Myocyte (in vitro differentiated cells): ENCODE data around the gene MARVELD1. TPM values are rescaled to one million over a fixed set of nuclear protein-coding genes. Genes with fewer than 3 reads are reported as not detected.
A peak's percentile ranks its signal among the peaks of the same experiment; 100 is the strongest.
"Not testable (repeated sequence)": the region's sequence is repeated elsewhere in the genome, so short reads cannot be mapped to it uniquely, and the experiment has no call there.

Source experiments
- DNase-seq: peaks from one replicate; pipeline ENCODE4 v3.0.0-alpha.2; 2012; ENCODE audit warnings: low read depth
- total RNA-seq: library from RNA; depleted of rRNA; stranded (reverse); fragments of >200 nt; gene quantifications from 2 replicates; pipeline ENCODE4 v1.2.3, GENCODE V29; 2014

MARVELD1 gene
- total RNA-seq, 1 donor from 2014 or later: 37.2 TPM

DNA sequence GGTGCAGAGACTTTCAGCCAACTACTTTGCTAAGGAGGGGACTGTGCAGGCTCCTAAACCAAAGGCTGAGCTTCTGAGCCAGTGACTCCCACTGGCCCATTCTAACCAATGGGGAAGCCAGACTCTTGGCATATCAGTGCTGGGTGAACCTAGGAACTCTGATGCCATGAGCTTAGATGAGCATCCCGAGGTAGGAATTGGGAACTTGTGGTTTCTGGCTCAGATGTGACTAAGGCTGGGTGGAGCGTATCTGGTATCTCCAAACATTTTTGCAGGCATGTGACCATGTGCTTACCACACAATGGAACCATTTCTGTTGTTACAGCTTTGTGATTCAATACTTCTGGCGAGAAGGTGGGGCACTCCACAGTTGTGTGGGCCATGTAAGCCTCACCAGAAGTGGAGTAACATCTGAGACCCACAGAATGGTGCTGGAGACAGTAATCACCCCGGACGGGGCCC is 23.9 kb upstream of the MARVELD1 start:
- peak; percentile 99 for DNase-seq

DNA sequence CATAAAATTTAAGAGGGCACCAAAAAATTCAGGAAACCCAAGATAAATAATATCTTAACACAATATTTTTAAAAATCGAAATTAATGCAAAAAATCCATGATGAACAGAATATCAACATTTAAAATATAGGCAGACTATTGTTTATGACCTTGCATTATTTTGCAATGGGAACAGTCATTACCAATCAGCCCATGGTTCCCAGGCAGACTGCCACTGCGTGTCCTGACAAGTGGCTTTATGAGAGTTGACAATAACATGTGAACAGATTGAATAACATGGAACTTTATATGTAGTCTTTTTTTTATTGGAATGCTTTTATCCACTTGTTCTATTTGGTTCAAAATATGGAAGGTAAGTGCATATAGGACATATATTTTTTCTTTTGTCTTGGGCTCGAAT is 23.4 kb upstream of the MARVELD1 start:
- no peak for DNase-seq

DNA sequence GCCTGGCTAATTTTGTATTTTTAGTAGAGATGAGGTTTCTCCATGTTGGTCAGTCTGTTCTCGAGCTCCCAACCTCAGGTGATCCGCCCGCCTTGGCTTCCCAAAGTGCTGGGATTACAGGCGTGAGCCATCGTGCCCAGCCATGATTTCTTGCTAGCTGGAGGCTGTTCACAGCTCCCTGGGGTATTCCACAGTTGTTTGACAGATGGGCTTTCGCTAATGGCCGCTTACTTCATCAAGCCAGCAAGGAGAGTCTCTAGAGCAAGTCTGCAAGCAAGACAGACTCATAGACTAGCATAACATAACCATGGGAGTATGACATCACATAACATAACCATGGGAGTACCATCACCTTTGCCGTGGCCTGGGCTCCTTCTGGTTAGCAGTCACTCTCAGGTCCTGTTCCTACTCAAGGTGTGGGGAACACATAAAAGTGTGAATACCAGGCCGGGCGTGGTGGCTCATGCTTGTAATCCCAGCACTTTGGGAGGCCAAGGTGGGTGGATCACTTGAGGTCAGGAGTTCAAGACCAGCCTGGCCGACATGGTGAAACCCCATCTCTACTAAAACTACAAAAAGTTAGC is 15.4 kb upstream of the MARVELD1 start:
- not testable (repeated sequence) for DNase-seq

DNA sequence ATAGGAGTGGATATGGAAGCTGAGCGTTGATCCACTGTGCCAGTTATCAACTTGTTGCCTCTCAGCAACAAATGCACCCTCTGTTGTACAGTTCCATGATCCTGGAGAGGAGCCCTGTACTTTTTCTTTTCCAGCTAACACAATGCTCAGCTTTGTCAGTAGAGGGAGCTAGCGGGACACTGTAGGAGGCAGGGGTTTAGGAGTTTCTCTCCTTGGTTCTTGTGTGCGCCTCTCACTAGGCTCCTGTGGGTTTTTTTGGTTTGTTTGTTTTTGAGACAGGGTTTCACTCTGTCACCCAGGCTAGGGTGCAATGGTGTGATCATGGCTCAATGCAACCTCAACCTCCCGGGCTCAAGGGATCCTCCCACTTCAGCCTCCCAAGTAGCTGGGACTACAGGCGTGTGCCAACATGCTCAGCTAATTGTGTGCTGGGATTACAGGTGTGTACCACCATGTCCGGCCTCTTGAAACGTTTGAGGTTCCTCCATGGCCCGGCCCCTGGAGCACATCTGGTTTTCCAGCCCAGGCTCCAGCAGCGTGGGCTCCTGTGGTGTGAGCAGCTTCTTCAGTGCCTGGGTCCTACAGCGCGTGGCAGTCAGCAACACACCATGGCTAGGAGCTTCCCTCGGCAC is 12.0 kb upstream of the MARVELD1 start:
- DNase-seq: peak; percentile 86

DNA sequence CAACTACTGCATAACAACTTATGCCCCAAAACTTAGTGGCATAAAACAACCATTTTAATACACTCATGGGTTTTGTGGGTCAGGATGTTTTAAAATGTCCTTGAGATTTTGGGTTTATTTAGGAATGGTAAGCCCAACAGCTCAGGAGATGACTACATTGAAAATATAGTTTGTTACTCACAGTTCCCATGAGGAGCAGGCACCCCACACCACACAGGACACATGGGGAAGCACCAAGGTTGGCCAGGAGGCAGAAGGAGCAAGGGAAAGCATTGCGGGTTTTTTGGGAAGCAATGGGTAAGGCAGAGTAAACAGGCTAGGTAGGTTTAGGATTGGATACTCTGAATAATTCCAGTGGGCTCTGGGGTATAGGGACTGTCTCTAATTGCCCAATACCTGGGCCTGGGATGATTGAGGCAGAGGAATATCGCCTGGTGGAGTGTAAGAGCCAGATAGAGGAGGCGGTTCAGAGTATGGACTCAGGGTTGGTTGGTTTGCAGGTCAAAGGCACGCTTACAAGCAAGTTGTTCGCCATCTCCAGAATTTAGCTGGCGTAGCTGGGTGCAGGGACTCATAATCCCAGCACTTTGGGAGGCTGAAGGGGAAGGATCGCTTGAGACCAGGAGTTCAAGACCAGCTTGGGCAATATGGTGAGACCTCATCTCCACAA is 10.0 kb upstream of the MARVELD1 start:
- DNase-seq: no peak

DNA sequence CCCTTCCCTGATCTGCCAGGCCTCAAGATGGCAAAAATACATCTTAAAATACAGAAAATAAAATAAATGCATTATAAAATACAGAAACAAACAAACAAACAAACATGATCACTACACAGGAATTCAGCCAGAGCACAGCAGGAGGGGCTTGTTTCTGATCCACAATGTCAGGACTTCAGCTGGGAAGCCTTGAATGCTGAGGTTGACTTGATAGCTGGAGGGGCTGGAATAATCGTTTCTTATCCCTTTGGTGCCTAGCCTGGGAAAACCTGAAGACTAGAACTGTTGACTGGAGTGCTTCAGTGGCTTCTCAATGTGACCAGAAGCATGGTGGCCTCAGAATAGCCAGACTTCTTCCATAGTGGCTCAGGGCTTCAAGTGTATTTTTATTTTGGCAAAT is 9.2 kb upstream of the MARVELD1 start:
- DNase-seq: no peak

DNA sequence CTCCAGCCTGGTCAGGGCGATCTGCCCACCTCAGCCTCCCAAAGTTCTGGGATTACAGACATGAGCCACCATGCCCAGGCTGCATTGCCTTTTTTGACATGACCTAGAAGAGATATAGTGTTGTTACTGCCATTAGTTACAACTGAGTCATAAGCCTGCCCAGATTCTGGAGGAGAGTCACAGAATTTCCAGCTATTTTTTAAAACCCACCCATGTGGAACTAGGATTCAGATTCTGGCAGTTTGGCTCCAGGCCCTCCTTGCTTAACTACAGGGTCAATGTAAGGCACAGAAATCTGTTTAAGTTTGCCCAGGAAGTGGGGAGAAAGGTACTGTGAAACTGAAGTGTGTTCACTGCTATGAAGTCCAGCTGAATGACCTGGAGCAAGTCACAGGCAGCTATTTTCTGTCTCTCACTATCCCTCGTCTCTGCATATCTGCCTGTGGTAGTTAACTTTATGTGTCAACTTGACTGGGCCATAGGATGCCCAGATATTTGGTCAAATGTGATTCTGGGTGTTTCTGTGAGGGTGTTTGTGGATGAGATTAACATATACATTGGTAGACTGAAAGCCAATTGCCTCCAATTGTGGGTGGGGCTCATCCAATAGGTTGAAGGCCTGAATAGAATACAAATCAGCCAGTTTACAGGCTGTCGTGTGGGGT is 8.4 kb upstream of the MARVELD1 start:
- DNase-seq: no peak

DNA sequence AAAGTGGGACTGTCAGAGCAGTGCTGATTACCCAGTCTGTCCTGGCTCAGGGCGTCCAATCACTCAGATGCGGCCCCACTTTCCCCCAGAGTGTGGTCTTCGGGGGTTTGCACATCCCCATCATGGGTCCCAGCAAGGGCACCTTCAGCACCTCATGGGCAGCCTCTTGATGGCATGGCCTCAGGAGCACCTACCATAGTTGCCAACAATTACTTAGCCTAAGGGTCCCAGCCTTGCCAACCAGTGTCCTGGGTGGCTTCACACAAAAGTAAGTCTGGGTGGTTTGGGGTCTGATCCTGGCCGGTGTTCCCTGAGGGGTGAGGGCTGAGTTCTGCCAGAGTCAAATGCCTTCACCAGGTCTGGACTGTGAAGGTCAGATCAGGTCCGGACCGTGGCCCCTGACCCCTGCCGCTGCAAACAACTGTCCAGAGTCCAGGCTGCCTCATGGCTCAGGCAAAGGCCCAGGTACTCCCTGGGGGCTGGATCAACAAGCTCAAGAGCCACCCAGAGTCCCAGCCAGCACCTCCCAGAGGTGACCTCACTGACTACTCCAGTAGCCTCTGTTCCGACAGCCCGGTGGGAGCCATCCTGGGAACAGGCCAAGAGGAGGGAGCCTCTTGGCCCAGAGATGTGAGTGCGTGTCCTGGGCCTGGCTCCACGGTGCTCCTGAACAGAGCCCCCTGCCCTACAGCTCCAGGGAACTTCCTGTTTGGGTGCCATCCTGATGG is 6.2 kb upstream of the MARVELD1 start:
- DNase-seq: no peak

DNA sequence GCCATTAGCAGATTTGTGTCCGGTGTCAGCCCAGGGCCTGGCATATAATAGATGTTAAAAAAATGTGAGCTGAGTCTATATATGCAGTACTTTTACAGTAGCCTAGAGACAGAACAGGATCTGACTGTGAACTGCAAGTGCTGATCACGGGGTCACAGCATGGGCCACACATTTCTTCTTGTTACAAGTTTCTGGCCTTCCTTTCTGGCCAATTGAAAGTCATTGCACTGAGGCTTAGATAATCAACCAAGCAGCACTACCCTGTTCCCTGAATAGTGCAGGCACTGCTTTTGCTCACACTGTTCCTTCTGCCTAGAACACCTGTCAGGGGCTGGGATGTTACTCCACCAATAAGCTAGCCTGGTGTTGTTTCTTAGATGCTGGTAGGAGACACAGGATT is 5.4 kb upstream of the MARVELD1 start:
- no peak for DNase-seq

DNA sequence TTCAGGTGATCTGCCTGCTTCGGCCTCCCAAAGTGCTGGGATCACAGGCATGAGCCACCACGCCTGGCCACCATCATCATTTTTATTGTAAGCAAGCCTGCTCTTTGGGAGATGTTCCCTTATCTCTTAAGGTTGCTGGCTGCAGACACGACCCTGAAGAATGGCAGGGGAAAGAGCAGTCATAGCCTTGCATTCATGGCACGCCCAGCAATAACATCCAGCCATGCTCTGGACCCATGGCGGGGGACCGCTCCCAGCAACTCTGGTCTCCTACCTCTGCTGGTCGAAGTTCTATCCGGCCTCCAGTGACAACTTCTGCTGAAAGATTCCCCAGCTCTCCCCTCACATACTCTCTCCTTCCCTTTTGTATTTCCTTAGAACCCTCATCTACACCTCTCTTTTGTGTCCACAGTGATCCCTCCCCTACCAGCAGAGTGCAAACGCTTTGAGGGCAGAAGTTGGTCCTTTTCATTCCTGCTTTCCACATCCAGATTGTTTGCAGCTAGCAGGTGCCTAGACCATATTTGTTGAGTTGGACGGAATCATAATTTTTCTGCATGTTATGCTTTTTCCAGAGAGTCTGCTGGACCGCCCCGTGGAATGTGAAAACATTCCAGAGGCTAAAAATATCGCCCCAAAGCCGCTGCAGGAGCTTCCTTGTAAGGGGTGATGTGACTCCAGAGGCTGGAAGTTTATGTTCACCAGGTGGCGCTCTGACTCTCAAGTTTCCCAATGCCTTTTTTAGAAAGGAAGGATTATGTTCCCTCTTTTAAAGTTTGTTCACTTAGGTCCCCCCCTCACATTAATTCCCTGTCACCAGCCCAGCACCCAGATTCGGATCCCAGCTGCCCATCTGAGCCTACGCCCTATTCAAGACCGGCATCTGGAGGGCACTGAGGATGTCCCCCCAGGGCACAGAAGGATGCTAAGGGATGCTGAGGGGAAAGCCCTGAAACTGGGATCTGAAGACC is 4.3 kb upstream of the MARVELD1 start:
- peak; percentile 89 for DNase-seq

DNA sequence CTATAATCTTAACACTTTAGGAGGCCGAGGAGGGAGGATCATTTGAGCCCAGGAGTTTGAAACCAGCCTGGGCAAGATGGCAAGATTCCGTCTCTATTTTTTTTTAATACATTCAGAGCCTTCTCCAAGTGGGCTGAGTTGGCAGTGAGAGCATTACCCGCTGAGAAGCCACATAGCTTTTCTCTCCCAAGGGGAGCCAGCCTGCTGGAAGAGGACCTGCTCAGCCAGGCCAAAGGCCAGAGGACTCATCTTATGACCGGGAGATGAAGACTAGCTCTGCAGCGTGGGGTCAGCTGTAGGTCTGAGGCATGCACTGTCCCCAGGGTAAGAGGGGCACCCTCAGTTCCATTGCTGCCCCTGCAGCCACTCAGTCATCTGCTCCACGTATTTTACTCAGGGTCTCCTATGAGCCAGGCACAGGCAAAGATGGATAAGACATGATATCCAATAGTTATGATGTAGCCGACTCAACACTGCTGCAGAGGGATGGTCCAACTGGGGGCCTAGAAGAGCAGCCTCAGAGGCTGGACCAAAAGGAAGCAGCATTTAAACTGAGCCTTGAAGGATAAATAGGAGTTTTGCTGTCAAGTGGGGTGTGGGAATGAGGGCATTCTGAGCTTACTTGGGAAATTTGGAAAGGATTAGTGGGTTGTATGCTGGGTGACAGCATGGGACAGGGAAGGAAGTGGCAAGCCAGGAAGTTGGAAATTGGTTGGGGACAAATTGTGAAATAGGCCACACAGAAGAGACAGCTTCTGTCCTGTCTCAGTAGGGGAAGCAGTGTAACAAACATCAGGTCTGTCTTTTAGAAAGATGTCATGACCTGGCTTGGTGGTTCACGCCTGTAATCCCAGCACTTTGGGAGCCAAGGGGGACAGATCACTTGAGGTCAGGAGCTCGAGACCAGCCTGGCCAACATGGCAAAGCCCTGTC is 1.6 kb upstream of the MARVELD1 start:
- no peak for DNase-seq

DNA sequence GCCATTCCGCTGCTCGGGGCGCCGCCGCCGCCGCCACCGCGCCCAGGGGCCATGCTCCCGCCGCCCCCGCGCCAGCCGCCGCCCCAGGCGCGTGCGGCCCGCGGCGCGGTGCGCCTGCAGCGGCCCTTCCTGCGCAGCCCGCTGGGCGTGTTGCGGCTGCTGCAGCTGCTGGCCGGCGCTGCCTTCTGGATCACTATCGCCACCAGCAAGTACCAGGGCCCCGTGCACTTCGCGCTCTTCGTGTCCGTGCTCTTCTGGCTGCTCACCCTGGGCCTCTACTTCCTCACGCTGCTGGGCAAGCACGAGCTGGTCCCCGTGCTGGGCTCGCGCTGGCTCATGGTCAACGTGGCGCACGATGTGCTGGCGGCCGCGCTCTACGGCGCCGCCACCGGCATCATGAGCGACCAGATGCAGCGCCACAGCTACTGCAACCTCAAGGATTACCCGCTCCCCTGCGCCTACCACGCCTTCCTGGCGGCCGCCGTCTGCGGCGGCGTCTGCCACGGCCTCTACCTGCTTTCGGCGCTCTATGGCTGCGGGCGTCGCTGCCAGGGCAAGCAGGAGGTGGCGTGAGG is 383 bp downstream of the MARVELD1 start:
- DNase-seq: peak; percentile 81

DNA sequence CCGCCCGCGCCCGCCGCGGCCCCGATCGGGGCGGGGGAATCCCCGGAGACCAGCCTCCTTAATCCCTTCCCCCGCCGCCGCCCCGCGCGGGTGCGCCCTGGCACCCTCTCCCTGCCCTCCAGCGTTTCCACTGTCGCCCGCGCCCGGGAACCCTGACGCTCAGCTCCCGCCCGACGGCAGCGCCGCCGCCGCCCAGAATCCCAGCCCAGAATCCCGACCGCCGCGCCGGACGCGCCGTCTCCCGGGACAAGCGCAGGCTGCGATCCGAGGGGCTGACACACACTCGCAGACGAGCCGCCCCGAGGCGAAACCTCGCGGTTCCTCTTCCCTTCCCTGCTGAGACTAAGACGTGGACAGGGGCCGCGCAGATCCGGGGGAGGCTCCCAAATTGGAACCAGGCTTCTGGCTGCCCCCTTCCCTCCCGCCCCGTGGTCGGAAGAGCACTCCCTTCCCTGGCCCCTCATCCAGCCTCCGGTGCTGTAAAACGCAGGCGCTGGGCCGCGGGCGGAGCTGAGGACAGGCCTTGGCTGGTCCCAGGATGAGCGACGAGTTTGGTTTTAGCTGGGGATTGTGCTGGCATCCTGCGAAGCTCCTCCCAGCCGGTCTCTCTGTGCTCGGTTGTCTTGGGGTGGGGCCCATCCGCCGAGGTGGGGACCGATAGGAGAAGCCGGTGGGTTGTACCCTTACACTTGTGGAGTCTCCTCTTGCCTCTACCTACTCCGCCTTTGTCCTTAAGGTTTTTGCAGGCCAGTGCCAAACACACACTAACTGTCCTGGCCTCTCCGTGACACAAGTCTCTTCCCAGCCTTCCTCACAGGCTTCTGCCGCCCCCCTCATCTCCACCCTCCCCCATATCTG is 1.1 kb downstream of the MARVELD1 start:
- peak; percentile 90 for DNase-seq

DNA sequence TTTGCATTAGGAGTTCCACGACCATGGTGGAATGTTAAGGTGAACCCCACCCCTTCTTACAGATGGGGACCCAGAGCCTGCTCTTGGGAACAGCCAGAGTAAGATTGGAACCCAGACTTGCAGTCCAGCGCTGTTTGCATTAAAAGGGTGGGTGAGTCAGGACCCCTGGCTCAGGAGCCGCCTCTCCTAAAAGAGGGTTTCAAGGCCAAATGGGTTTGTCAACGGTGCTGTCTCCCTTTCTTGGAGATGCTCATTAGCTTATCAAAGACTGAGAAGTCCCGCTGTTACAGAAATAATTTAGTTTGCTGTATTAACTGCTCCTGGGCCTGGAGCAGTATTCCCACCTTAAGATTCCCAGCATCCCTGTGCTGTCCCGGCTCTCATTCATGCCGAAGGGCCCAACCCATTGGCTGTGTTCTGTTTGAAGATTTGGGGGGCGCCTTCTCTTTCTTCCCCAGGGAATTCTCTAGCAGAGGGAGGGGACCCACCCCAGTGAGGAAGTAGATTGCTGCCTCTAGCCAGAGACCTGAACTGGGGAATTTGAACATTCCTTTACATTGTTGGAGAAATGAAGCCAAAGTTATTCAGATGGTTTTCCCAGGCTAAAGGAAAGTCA is 1.8 kb downstream of the MARVELD1 start:
- no peak for DNase-seq

DNA sequence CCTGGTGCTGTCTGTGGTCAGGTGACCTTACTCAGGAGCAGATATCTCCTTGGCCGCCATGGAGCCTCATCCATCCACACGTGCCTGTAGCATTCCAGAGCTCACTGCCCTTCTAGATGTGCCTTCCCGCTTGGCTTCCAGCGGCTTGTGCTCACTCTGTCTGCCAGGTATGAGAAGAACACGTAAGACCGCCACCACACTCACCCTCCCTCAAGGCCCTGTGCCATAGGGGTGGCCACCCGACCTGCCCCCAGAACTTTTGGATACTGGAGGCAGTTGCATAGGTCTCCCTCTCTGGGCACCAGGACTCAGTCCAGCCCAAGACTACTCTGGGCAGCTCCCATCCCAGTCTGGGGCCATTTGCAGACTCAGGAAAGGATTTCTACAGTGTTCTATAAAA is 4.1 kb downstream of the MARVELD1 start:
- DNase-seq: no peak

DNA sequence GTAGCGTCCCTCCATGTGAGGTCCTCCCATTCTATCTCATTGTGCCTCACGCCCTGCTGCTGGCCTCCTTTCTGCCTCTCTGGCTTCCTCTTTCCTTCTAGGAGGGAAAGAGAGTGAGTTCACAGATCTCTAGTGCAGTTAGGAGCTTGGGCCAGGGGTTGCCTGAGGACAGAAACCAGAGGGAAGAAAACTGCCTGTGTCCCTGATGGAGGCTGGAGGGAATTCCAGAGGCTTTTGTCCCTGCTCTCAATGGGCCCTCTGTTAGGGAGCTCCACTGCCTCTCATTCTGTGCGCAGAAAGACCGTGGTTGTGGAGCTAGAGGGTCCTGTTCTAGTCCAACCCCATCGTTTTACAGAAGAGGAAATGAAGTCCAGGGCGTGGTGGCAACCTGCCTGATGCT is 4.6 kb downstream of the MARVELD1 start:
- no peak for DNase-seq

DNA sequence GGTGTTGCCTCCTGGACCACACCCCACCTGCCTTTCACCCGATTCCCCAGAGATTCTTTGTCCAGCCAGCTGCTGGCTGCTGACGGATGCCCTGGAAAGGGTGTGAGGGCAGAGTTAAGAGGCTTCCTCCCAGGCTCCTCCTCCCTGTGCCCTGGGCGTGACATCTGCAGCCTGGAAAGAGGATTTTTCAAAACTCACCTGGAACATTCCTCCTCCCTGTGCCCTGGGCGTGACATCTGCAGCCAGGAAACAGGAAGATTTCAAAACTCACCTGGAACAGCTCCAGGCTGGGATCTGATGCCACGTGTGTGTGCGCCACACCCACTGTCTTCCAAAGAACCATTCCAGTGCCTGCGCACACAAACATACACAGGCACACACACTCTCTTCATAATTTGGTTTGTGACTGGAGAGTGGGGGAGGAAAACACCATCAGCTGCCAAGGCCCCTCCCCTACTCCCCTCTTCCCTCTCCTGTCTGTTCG is 5.2 kb downstream of the MARVELD1 start:
- DNase-seq: peak; percentile 55
